GM18870 (cell line): ENCODE results near the gene PHC2.
A peak's percentile ranks its signal among the peaks of the same experiment; 100 is the strongest.
"Not testable (repeated sequence)": the region's sequence is repeated elsewhere in the genome, so short reads cannot be mapped to it uniquely, and the experiment has no call there.

ENCODE experiments used
- ATAC-seq: cut with Tn5 transposase; IDR thresholded peaks from one replicate; pipeline ENCODE4 v1.9.1; 2021; ENCODE audit warnings: moderate library complexity; ENCODE audit not compliant: unreplicated experiment

The PHC2 gene

DNA sequence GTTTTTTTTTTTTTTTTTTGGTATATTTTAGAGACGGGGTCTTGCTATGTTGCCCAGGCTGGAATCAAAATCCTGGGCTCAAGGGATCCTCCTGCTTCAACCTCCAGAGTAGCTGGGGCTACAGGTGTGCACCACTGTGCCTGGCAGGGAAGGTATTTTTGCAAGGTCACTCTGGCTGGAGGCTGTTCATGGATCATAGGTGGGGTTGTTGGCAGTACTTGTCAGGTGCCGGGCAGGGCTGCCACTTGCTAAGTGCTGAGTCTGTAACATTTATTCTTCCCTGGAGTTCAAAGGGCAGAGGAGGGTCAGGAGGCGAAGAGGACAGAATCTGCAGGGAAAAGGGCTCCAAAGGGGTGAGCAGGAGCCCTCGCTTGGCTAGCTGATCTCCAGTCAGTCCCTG is 134.1 kb downstream of the PHC2 start:
- no peak for ATAC-seq

GRCh38 chr1:33296082-33296458 is 134.8 kb downstream of the PHC2 start:
- ATAC-seq: no peak

- ATAC-seq: peak; percentile 42
Observed at GRCh38 chr1:33295450-33296081, 135.3 kb downstream of the PHC2 start.

DNA sequence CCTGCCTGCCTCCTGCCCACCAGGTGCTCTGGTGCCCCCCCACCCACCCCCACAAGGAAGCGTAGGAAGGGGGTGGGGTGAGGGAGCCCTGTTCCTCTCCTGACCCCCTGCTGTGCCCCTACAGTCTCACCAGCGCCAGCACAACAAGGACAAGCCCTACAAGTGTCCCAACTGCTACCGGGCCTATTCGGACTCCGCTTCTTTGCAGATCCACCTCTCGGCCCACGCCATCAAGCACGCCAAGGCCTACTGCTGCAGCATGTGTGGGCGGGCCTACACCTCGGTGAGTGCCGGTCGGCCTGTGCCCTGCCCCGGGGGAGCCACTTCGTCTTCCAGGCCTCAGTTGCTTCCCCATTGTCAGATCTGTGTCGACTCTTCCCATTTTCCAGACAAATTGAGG is 135.9 kb downstream of the PHC2 start:
- ATAC-seq: no peak

DNA sequence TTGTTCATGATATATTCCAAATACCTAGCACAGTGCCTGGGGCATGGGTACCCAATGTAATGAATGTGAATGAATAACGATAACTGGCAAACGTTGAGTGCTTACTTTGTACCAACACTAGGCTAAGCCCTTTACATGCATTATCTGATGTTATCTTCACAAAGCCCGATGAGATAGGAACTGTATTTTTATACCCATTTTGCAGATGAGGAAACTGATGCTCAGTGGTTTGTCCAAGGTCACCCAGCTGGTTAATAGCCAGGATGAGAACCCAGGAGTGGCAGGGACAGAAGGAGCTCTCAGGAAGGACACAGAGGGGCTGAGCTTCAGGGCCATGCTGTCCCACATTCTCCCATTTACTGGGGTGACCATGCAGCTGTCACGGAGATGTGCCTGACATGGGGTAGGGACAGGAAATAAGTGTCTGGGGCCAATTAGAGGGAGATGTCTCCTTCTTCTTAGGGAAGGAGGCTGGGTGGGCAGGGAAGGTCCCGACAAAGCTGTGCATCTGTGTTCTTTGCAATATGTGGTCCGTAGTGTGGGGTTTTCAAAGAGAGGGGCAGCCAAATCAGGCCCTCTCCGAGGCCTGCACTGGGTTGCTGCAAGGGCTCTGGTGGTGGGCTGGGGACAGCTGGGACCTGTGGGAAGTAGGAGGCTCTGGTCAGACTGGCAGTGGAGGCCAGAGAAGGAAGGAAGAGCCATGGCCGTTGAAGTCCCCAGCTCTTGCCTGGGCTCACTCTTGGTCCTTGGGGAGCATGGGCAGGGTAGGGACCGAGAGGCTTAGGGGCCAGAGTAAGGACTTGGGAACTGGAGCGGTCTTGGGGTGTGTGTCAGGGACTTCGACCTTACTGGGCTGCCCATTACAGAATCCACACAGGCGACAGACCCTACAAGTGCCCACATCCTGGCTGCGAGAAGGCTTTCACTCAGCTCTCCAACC is 136.6 kb downstream of the PHC2 start:
- ATAC-seq: no peak

DNA sequence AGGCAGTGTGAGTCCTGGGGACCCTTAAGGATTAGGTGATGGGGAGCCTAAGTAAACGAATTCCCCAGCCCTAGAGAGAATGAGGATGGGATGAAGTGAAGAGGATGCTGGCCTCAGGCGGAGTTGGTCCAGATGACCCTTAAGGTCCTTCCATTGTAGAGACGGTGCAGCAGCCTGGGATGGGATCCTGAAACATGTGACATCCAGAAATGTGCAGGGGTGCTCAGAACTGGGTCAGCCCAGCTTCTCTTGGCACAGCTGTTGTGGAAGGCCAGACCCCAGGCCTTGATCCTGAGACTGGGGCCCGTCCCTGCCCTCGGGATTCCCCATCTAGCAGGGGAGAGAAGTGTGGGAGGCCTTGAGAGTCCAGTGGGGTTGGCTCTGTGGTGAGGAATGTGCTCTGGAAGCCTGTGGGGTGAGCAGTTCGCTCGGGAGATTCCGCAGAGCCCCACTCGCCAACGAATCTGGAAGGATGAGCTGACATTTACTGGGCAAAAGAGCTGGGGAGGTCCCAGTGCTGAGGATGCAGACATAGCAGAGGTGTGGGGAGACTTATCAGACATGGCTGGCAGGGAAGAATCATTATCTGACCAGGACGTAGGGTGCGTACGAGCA is 138.1 kb downstream of the PHC2 start:
- no peak for ATAC-seq

GRCh38 chr1:33290615-33291014 is 140.3 kb downstream of the PHC2 start:
- not testable (repeated sequence) for ATAC-seq

GRCh38 chr1:33289858-33290154 is 141.1 kb downstream of the PHC2 start:
- no peak for ATAC-seq

DNA sequence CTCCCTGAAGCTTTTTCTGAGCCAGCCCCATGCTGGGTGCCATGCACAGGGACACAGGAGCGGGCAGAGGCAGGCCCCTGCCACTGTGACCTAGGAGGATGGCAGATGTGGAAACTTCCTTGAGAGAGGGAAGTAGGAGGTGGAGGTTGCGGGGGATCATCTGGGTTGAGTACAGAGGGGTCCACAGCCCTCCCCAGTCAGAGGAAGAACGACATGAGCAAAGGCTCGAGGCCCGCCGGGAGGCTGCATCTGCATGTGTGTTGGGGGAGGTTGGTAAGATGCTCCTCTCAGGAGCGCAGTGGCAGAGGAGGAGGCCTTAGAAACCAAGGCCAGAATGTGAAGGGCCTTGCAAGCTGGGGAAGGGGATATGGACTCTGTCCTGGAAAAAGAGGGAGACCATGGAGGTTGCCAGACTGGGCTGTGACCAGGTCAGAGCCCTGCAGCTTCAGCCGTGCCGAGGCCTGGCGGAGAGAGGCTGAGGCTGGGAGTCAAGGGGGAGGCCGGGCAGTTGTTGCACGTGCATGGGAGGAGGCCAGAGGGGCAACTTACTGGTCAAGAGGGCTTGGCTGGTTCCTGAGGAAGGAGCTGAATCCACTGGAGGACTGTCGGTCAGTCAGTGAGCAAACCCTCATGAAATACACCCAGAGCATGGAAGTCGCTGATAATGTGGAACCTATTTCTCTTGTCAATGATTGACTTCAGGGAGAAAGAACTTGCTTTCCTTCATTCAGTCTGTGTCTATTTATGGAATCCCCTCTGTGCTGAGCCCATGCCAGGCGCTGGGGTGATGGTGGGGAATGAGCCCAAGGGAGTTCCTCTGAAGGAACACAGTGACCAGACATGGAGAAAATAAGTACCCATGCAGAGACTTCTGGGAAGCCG is 141.7 kb downstream of the PHC2 start:
- no peak for ATAC-seq

- no peak for ATAC-seq
Observed at GRCh38 chr1:33287317-33287716, 143.6 kb downstream of the PHC2 start.

DNA sequence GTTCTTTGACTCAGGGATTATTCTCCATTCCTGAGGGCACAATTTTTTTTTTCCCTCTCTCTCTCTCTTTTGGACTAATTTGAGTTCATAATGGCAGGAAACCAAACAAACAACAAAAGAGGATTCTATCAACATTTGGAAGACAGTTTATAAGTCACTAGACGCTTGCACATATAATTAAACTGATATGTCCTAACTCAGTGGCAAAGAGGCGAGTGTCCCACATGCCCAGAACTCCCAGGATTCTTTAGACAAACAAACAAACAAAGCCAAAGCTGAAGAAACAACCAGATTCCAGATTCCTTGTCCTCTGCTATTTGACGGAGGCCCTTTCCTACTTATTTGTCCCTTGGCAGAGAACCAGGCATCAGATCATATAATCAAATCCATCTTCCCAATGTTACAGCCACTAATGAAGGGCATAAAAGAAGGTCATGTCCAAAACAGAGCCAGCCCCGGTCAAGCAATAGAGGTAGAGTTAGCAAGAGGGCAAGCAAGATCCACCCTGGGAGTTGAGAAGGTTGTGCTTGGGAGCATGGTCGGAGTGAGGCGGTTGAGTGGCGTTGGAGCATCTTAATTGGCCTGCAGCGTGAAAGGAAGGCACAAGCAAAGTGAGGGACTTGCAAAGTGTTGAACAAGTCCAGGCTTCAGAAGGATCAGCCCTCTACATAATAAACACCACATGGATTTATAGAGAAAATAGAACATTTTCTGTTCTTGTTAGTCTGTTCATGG is 144.3 kb downstream of the PHC2 start:
- no peak for ATAC-seq

DNA sequence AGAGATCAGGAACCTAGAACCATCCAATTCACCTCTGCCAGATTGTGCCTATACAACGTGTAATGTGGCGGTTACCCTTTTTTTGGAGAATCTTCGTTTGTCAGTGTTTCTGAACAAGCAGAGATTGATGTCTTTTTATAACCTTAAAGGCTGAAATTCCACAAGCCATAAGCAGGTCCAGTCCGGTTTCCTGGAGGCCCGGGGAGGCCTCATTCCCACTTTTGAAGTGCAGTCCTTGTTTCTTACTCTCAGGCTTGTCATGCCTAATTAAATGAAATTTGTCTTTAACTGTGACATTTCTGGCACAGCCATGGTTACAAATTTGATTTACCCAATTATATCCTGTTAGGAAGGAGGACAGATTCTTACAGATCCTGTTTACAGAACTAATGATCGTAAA is 146.8 kb downstream of the PHC2 start:
- ATAC-seq: no peak

DNA sequence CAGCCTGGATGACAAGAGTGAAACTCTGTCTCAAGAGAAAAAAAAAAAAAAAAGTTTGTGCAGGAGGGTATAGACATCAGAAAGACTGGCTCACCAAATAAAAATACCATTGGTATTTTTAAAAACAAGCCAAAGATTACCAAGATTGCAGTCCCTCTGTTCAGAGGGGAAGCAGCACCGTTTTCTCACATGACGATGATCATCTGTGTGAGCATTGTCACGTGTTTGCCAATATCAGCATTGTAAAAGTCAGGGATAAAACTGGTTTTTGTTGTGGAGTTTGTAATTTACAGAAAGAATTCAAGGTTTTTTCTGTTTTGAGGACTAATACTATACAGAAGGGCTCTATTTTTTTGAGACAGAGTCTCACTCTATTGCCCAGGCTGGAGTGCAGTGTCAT is 148.1 kb downstream of the PHC2 start:
- ATAC-seq: no peak

GRCh38 chr1:33281554-33282303 is 149.2 kb downstream of the PHC2 start:
- ATAC-seq: no peak

DNA sequence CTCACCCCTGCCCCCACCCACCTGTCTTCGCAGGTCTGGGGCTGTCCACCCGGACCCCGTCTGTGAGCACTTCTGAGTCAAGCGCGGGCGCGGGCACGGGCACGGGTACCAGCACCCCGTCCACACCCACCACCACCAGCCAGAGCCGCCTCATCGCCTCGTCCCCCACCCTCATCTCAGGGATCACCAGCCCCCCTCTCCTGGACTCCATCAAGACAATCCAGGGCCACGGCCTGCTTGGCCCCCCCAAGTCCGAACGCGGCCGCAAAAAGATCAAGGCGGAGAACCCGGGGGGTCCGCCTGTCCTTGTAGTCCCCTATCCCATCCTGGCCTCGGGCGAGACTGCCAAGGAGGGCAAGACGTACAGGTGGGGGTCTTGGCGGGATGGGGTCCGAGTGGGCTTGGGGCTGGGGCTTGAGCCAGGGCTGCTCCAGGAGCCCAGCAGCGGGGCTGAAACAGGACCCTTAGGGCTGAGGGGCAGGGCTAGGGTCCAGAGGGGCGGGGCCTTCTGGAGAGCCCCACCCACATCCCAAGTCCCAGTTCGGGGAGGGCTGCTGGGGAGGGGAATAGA is 150.7 kb downstream of the PHC2 start:
- no peak for ATAC-seq

DNA sequence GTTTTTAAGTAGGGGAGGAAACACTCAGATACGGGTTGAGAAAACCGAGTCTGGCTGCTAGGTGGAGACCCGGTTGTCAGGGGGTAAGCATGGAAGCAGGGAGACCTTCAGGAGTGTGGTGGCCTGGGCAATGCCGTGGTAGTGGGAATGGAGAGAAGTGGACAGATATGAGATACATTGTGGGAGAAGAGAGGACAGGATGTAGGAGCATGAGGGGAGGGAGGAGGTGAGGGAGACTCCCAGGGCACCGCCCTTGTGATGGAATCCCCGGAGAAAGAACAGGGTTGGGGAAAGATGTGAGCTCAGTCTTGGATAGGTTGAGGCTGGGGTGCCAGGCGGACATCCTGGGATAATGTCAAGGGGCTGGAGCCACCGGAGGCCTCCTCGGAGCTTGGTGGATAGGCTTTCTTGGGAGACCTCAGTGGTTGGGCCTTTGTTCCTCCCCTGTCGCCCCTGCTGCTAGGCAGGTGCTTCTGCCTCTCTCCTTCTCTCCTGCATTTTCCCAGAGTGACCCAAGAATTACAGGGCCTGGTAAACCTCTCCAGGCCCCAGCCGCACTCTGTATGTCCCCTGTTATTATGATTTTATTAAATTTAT is 153.3 kb downstream of the PHC2 start:
- ATAC-seq: no peak

GRCh38 chr1:33276573-33277298 is 154.2 kb downstream of the PHC2 start:
- no peak for ATAC-seq
